ENCODE data around the gene GPR84. TPM values are rescaled to one million over a fixed set of nuclear protein-coding genes. Genes with fewer than 3 reads are reported as not detected.

Gene GPR84
- polyA plus RNA-seq, 1 of the 3 experiments (the other 2 are of a cell fraction) = 0.03 TPM

DNA sequence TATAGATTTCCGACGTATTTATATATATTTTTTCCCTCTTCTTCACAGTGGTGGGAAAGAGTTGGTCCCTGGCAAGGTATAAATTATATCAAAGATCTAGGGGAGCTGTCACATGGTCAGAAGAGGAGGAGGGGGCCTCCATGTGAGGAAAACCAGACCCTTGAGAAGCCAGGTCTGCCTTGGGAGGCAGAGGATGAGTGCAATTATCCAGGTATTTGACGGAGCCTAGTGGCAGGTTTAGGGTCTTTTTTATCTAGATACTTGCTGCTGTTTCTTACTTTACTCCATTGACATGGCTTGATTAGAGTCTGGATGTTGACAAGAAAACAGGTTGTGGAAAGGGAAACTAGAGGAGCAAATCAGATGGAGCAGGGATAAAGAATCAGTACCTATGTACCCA is 33.8 kb downstream of the GPR84 start:
- Histone ChIP-seq H3K36me3 (replicated peaks in 1 of 2; ENCODE audit: control insufficient read depth in 1 of 2, insufficient read depth in 2 of 2, low read length in 1 of 2) (peaks cover 4 to 8% of the 10 kb centered on the region in 2 experiments), H3K4me2 (no peak overlapping the region)
- 95% methylated on average over 3 of the region's 3 CpGs for WGBS (ENCODE audit: low lambda C conversion rate)

More for the DNA sequence above, 33.8 kb downstream of the GPR84 start:
- no peak overlapping the region for H3K4me3 ChIP-seq (ENCODE audit: low read depth in 2 of 2, low read length in 1 of 2)
- H3K9me3 ChIP-seq = no peaks in the 10 kb centered on the region
- POLR2A ChIA-PET = no interaction called here
- TF ChIP-seq FOXJ3 (CRISPR knock-in tag; IDR thresholded peaks at IDR 0.05) (no peak), JUND (IDR thresholded peaks at IDR 0.05) (no peak), EP300 (IDR thresholded peaks at IDR 0.05; ENCODE audit: borderline replicate concordance in 1 of 2, low read depth in 1 of 2, low read length in 1 of 2) (no peak), MEF2A (IDR thresholded peaks at IDR 0.05; ENCODE audit: borderline replicate concordance, low read depth) (no peak), RXRA (IDR thresholded peaks at IDR 0.05; ENCODE audit: borderline replicate concordance, low read depth) (no peak), SIN3A (IDR thresholded peaks at IDR 0.05; ENCODE audit: borderline replicate concordance, low read depth, low read length) (no peak), ELF1 (IDR thresholded peaks at IDR 0.05) (no peak), MXI1 (IDR thresholded peaks at IDR 0.05; ENCODE audit: low read depth, low read length) (no peak), GABPA (IDR thresholded peaks at IDR 0.05; ENCODE audit: low read depth) (no peak), EZH2phosphoT487 (IDR thresholded peaks at IDR 0.05; ENCODE audit: borderline replicate concordance, low read depth) (no peak), SMC3 (IDR thresholded peaks at IDR 0.05; ENCODE audit: low read depth, low read length) (no peak), YY1 (IDR thresholded peaks at IDR 0.05; ENCODE audit: low read depth) (no peak), CHD2 (IDR thresholded peaks at IDR 0.05; ENCODE audit: low read length, partially characterized antibody) (no peak), TCF12 (IDR thresholded peaks at IDR 0.05) (no peak)
- TF ChIP-seq, protein P1, sequence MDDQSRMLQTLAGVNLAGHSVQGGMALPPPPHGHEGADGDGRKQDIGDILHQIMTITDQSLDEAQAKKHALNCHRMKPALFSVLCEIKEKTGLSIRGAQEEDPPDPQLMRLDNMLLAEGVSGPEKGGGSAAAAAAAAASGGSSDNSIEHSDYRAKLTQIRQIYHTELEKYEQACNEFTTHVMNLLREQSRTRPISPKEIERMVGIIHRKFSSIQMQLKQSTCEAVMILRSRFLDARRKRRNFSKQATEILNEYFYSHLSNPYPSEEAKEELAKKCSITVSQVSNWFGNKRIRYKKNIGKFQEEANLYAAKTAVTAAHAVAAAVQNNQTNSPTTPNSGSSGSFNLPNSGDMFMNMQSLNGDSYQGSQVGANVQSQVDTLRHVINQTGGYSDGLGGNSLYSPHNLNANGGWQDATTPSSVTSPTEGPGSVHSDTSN (IDR thresholded peaks at IDR 0.05) = no peak
- TF ChIP-seq, protein P2, sequence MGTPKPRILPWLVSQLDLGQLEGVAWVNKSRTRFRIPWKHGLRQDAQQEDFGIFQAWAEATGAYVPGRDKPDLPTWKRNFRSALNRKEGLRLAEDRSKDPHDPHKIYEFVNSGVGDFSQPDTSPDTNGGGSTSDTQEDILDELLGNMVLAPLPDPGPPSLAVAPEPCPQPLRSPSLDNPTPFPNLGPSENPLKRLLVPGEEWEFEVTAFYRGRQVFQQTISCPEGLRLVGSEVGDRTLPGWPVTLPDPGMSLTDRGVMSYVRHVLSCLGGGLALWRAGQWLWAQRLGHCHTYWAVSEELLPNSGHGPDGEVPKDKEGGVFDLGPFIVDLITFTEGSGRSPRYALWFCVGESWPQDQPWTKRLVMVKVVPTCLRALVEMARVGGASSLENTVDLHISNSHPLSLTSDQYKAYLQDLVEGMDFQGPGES (IDR thresholded peaks at IDR 0.05; ENCODE audit: low read depth, low read length) = no peak
- TF ChIP-seq, protein P3, sequence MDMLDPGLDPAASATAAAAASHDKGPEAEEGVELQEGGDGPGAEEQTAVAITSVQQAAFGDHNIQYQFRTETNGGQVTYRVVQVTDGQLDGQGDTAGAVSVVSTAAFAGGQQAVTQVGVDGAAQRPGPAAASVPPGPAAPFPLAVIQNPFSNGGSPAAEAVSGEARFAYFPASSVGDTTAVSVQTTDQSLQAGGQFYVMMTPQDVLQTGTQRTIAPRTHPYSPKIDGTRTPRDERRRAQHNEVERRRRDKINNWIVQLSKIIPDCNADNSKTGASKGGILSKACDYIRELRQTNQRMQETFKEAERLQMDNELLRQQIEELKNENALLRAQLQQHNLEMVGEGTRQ (IDR thresholded peaks at IDR 0.05; ENCODE audit: borderline replicate concordance, low read depth, low read length) = no peak
- TF ChIP-seq, protein P4, sequence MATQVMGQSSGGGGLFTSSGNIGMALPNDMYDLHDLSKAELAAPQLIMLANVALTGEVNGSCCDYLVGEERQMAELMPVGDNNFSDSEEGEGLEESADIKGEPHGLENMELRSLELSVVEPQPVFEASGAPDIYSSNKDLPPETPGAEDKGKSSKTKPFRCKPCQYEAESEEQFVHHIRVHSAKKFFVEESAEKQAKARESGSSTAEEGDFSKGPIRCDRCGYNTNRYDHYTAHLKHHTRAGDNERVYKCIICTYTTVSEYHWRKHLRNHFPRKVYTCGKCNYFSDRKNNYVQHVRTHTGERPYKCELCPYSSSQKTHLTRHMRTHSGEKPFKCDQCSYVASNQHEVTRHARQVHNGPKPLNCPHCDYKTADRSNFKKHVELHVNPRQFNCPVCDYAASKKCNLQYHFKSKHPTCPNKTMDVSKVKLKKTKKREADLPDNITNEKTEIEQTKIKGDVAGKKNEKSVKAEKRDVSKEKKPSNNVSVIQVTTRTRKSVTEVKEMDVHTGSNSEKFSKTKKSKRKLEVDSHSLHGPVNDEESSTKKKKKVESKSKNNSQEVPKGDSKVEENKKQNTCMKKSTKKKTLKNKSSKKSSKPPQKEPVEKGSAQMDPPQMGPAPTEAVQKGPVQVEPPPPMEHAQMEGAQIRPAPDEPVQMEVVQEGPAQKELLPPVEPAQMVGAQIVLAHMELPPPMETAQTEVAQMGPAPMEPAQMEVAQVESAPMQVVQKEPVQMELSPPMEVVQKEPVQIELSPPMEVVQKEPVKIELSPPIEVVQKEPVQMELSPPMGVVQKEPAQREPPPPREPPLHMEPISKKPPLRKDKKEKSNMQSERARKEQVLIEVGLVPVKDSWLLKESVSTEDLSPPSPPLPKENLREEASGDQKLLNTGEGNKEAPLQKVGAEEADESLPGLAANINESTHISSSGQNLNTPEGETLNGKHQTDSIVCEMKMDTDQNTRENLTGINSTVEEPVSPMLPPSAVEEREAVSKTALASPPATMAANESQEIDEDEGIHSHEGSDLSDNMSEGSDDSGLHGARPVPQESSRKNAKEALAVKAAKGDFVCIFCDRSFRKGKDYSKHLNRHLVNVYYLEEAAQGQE (IDR thresholded peaks at IDR 0.05; ENCODE audit: low read depth, low read length) = no peak
- TF ChIP-seq, protein P5, sequence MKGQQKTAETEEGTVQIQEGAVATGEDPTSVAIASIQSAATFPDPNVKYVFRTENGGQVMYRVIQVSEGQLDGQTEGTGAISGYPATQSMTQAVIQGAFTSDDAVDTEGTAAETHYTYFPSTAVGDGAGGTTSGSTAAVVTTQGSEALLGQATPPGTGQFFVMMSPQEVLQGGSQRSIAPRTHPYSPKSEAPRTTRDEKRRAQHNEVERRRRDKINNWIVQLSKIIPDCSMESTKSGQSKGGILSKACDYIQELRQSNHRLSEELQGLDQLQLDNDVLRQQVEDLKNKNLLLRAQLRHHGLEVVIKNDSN (IDR thresholded peaks at IDR 0.05; ENCODE audit: borderline replicate concordance, low read depth) = no peak
- H3K9ac ChIP-seq = no peak overlapping the region
- no peak overlapping the region for H3K27ac ChIP-seq (ENCODE audit: low read depth in 2 of 2, low read length in 1 of 2)
- peaks cover 2% of the 10 kb centered on the region for H3F3A ChIP-seq (replicated peaks; ENCODE audit: insufficient read depth)
- H2AFZ ChIP-seq (ENCODE audit: low read depth) = no peak overlapping the region
- no peaks in the 10 kb centered on the region for H4K20me1 ChIP-seq (ENCODE audit: insufficient read depth)
- H3K9me2 ChIP-seq = no peaks in the 10 kb centered on the region
- H3K4me1 ChIP-seq (ENCODE audit: control insufficient read depth in 1 of 2, insufficient read depth in 2 of 2, low read depth in 1 of 2, low read length in 1 of 2) = peaks cover 0 to 9% of the 10 kb centered on the region in 2 experiments; a peak in 2 of 4 replicates
- H3K79me2 ChIP-seq (ENCODE audit: insufficient read depth) = peaks cover 97% of the 10 kb centered on the region
- CTCF ChIA-PET = interaction anchor here (0.9 to 16.1 kb wide), 6 partner anchors 11 to 116 kb away, joined by 3 to 266 read pairs (median 4); no protein-coding TSS in a partner anchor
- DNase-seq = no peak
- no peaks in the 10 kb centered on the region for H3K27me3 ChIP-seq (ENCODE audit: insufficient read depth)
